CD14-positive monocyte (primary cell): ENCODE data around the gene VKORC1L1. TPM values are rescaled to one million over a fixed set of nuclear protein-coding genes. Genes with fewer than 3 reads are reported as not detected.
A peak's percentile ranks its signal among the peaks of the same experiment; 100 is the strongest.
"Not testable (repeated sequence)": the region's sequence is repeated elsewhere in the genome, so short reads cannot be mapped to it uniquely, and the experiment has no call there.

ENCODE experiments used
- DNase-seq, 3 donors: peaks; one replicate each; pipeline ENCODE4 v3.0.0-alpha.2; 2011 to 2022
- H2AFZ ChIP-seq: 2 replicates; pipeline ENCODE4 v1.6.0; 2012; ENCODE audit warnings: mild to moderate bottlenecking, low read depth, low read length, inconsistent platforms; ENCODE audit not compliant: insufficient read depth, poor library complexity, severe bottlenecking
- H3K27ac ChIP-seq, 2 donors: 1 replicate in 1 of 2; 2 replicates in 1 of 2; pipeline ENCODE4 v1.5.1; 2012 to 2013; ENCODE audit warnings: low read length in 2 of 2, control low read depth in 1 of 2, inconsistent platforms in 1 of 2, low read depth in 1 of 2, mild to moderate bottlenecking in 1 of 2
- H3K27me3 ChIP-seq, 2 donors: one replicate each; pipeline versions ENCODE4 v1.6.0 to v1.6.1; 2011 to 2013; ENCODE audit warnings: low read length in 2 of 2; ENCODE audit not compliant: control insufficient read depth in 2 of 2, insufficient read depth in 2 of 2
- H3K36me3 ChIP-seq, 2 donors: replicated peaks in 1 of 2; 1 replicate in 1 of 2; 2 replicates in 1 of 2; pipeline versions ENCODE4 v1.5.1 to v1.6.1; 2012 to 2013; ENCODE audit warnings: low read length in 2 of 2, control low read depth in 1 of 2, inconsistent platforms in 1 of 2, mild to moderate bottlenecking in 1 of 2; ENCODE audit not compliant: insufficient read depth in 2 of 2, control insufficient read depth in 1 of 2
- H3K4me1 ChIP-seq, 2 donors: 1 replicate in 1 of 2; 2 replicates in 1 of 2; pipeline versions ENCODE4 v1.5.1 to v1.6.1; 2012 to 2013; ENCODE audit warnings: low read length in 2 of 2, control low read depth in 1 of 2, inconsistent platforms in 1 of 2, mild to moderate bottlenecking in 1 of 2, moderate library complexity in 1 of 2; ENCODE audit not compliant: insufficient read depth in 2 of 2, control insufficient read depth in 1 of 2
- H3K4me2 ChIP-seq: replicated peaks from 2 replicates; pipeline ENCODE3; 2012; ENCODE audit warnings: low read length, moderate library complexity, mild to moderate bottlenecking; ENCODE audit not compliant: poor library complexity, severe bottlenecking; ENCODE audit errors: extremely low read depth
- H3K4me3 ChIP-seq, 3 experiments: fragments of 200-600 bp in 1 of 3; sonication (generic) in 1 of 3; replicated peaks in 1 of 3; 1 replicate in 2 of 3; 2 replicates in 1 of 3; pipeline ENCODE4 v1.5.1; 2011 to 2013; ENCODE audit warnings: low read length in 3 of 3, mild to moderate bottlenecking in 3 of 3, control low read depth in 2 of 3, low read depth in 2 of 3, inconsistent platforms in 1 of 3, moderate library complexity in 1 of 3
- H3K79me2 ChIP-seq: 2 replicates; pipeline ENCODE4 v1.6.0; 2012; ENCODE audit warnings: mild to moderate bottlenecking, control low read depth, inconsistent platforms, low read length, moderate library complexity; ENCODE audit not compliant: insufficient read depth
- H3K9ac ChIP-seq: 2 replicates; pipeline ENCODE4 v1.6.0; 2017; ENCODE audit warnings: low read length, mild to moderate bottlenecking; ENCODE audit not compliant: insufficient read depth, poor library complexity, severe bottlenecking
- H3K9me3 ChIP-seq, 2 donors: replicated peaks in 1 of 2; 1 replicate in 1 of 2; 2 replicates in 1 of 2; pipeline versions ENCODE4 v1.5.1 to v1.6.1; 2012 to 2013; ENCODE audit warnings: low read length in 2 of 2, control low read depth in 1 of 2; ENCODE audit not compliant: control insufficient read depth in 1 of 2, insufficient read depth in 1 of 2
- H4K20me1 ChIP-seq: 2 replicates; pipeline ENCODE4 v1.6.0; 2012; ENCODE audit warnings: mild to moderate bottlenecking, low read length, control low read depth, moderate library complexity; ENCODE audit not compliant: insufficient read depth
- H3K27ac Mint-ChIP-seq, 7 donors: one replicate each; pipeline ENCODE4 v1.8.0; 2020; ENCODE audit warnings: mild to moderate bottlenecking in 7 of 7, mixed read lengths in 7 of 7, moderate library complexity in 6 of 7, inconsistent platforms in 2 of 7
- H3K27me3 Mint-ChIP-seq, 3 donors: one replicate each; pipeline ENCODE4 v1.8.0; 2021 to 2022; ENCODE audit warnings: low read depth in 3 of 3, mild to moderate bottlenecking in 3 of 3, mixed read lengths in 3 of 3, moderate library complexity in 3 of 3, inconsistent platforms in 1 of 3
- H3K36me3 Mint-ChIP-seq, 2 donors: one replicate each; pipeline ENCODE4 v1.8.0; 2020; ENCODE audit warnings: mixed read lengths in 2 of 2, inconsistent platforms in 1 of 2, mild to moderate bottlenecking in 1 of 2
- H3K4me1 Mint-ChIP-seq: one replicate; pipeline ENCODE4 v1.8.0; 2020; ENCODE audit warnings: mild to moderate bottlenecking, mixed read lengths
- H3K4me3 Mint-ChIP-seq, 2 donors: one replicate each; pipeline ENCODE4 v1.8.0; 2020; ENCODE audit warnings: mild to moderate bottlenecking in 2 of 2, mixed read lengths in 2 of 2, moderate library complexity in 1 of 2
- H3K9me3 Mint-ChIP-seq, 7 donors: one replicate each; pipeline ENCODE4 v1.8.0; 2020 to 2022; ENCODE audit warnings: mixed read lengths in 7 of 7, mild to moderate bottlenecking in 6 of 7, moderate library complexity in 6 of 7, inconsistent platforms in 2 of 7
- WGBS: methylation state at CpG from one replicate; pipeline ENCODE4 v1.1.5; 2013; ENCODE audit warnings: missing lambda C conversion rate; ENCODE audit not compliant: insufficient coverage; 5-methylcytosine and 5-hydroxymethylcytosine counted together
- intact Hi-C, 2 donors: fragments of 100-400 bp; cut with micrococcal nuclease; formaldehyde crosslinking; loops; one replicate each; pipeline versions ENCODE4 v1.15.0 to v1.15.1; 2023
- polyA plus RNA-seq, 3 donors: library from polyadenylated mRNA; depleted of rRNA in 1 of 3; unstranded in 2 of 3; stranded (reverse) in 1 of 3; fragments of 300-500 nt in 2 of 3; fragments of >200 nt in 1 of 3; fragmentation: Illumina TruSeq in 2 of 3; gene quantifications; 1 replicate in 2 of 3; 2 replicates in 1 of 3; pipeline ENCODE4 v1.2.3, GENCODE V29; 2012 to 2021

Gene VKORC1L1
- polyA plus RNA-seq, 3 donors = 1.9 to 3.2 (median 2.7) TPM

DNA sequence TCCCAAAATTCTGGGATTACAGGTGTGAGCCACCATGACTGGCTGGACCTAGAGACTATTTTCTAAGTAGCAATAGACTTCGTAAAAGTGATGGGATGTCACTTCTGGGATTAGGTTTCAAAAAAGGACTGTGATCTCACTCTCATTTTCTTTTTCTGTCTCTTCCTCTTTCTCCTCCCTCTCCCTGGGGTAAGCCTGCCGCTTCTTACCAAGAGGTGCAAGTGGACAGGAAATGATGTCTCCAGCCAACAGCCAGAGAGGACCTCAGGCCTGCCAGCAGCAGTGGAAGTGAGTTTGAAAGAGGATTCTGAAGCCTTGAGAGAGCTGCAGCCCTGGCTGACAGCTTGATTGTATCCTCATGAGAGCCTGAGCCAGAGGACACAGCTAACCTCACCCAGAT lies 1.4 kb upstream of the VKORC1L1 start:
- not testable (repeated sequence) for H3K4me2 ChIP-seq, H3K27me3 Mint-ChIP-seq, H2AFZ ChIP-seq, H3K9me3 Mint-ChIP-seq, H3K79me2 ChIP-seq, H3K9ac ChIP-seq, H3K36me3 Mint-ChIP-seq, H3K9me3 ChIP-seq, H3K36me3 ChIP-seq, H4K20me1 ChIP-seq, H3K27me3 ChIP-seq
- peak overlapping the region; percentile 86 to 96 (median 92) for H3K27ac Mint-ChIP-seq
- intact Hi-C loops = loop anchor here (5.0 kb wide), 1 partner anchor 111 kb away; the partner anchor contains the start of gene GUSB (in 2 of the 2)
- H3K4me1 Mint-ChIP-seq = peaks cover 32% of the 10 kb centered on the region
- peak overlapping the region; percentile 66 to 68 for H3K27ac ChIP-seq
- no CpG with 5 or more reads among the region's 2 CpGs for WGBS
- peaks cover 30 to 32% of the 10 kb centered on the region in 2 donors for H3K4me1 ChIP-seq
- H3K4me3 ChIP-seq = peak overlapping the region in 1 of 3 experiments; percentile 34
- peak; percentile 60 to 72 (median 62) for DNase-seq
- H3K4me3 Mint-ChIP-seq = peak overlapping the region; percentile 52 to 69

DNA sequence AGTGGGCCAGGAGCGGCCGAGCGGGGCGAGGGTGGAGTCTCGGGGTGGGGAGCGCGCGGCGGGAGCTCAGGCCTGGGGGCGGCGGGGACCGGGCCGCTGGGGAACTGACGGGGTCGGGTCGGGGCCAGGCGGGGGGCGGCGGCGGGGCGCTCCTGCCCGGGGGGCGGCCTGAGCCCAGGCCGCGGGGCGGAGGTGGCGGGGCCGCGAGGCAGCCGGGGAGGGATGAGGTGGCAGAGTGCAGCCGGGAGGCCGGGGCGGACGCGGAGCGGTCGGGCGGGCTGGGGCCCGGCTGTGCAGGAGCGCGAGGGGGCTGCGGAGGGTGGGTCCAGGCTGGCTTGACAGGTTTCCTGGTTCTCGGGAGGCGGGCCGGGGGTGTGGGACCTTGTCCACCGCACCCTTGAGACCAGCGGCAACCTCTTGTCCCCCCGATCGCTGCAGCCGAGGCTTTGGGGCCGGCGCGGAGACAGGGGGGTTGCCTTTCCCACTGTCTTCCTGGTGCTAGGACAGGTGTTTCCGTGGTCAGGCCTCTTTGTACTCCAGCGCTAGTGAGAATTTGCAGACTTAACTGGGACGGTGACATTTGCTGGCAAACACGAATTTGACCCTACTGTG lies 814 bp downstream of the VKORC1L1 start:
- H3K9me3 Mint-ChIP-seq, H3K9me3 ChIP-seq, H4K20me1 ChIP-seq, H3K36me3 Mint-ChIP-seq, H3K27me3 Mint-ChIP-seq, H3K36me3 ChIP-seq, H3K27me3 ChIP-seq, H3K79me2 ChIP-seq, H3K27ac ChIP-seq: not testable (repeated sequence)
- H3K4me1 ChIP-seq = peaks cover 30 to 32% of the 10 kb centered on the region in 2 donors
- peak in 1 of 3 donors; percentile 10 for DNase-seq
- peak overlapping the region; percentile 83 for H2AFZ ChIP-seq
- H3K4me3 ChIP-seq = peak overlapping the region; percentile 72 to 97 (median 76)
- peak overlapping the region; percentile 72 for H3K4me2 ChIP-seq
- intact Hi-C loops = loop anchor here (5.0 kb wide), 1 partner anchor 109 kb away; the partner anchor contains the start of gene GUSB (in 2 of the 2)
- Mint-ChIP-seq H3K4me3 (peak overlapping the region; percentile 80 to 91), H3K4me1 (peaks cover 26% of the 10 kb centered on the region), H3K27ac (peak overlapping the region in 2 of 7 donors; percentile 33 to 71)
- peak overlapping the region; percentile 56 for H3K9ac ChIP-seq
- WGBS = 0% methylated on average over 39 of the region's 57 CpGs

- H3K27ac Mint-ChIP-seq = peak overlapping the region in 2 of 7 donors; percentile 13 to 19
- H4K20me1 ChIP-seq, DNase-seq, H3K27ac ChIP-seq, H3K9me3 ChIP-seq, H2AFZ ChIP-seq, intact Hi-C loops, H3K27me3 ChIP-seq, H3K36me3 Mint-ChIP-seq, H3K9me3 Mint-ChIP-seq, H3K27me3 Mint-ChIP-seq, H3K4me2 ChIP-seq, H3K9ac ChIP-seq, H3K4me3 ChIP-seq, H3K36me3 ChIP-seq: not testable (repeated sequence)
- WGBS = no CpG with 5 or more reads among the region's 4 CpGs
- peaks cover 31% of the 10 kb centered on the region for H3K4me1 Mint-ChIP-seq
- Histone ChIP-seq H3K4me1 (peaks cover 29 to 30% of the 10 kb centered on the region in 2 donors), H3K79me2 (peaks cover 21% of the 10 kb centered on the region)
- H3K4me3 Mint-ChIP-seq = peak overlapping the region in 1 of 2 donors; percentile 8
These were observed 2.8 kb downstream of the VKORC1L1 start for GRCh38 chr7:65875715-65876114.

- not testable (repeated sequence) for H3K27me3 Mint-ChIP-seq
These were observed 6.6 kb downstream of the VKORC1L1 start for GRCh38 chr7:65879292-65880153.

More at GRCh38 chr7:65879292-65880153, 6.6 kb downstream of the VKORC1L1 start:
- DNase-seq, H3K27me3 ChIP-seq, H4K20me1 ChIP-seq, H3K4me1 ChIP-seq, H3K4me3 ChIP-seq, H2AFZ ChIP-seq, H3K4me3 Mint-ChIP-seq, intact Hi-C loops, H3K9ac ChIP-seq, H3K27ac ChIP-seq, H3K9me3 Mint-ChIP-seq, H3K36me3 ChIP-seq, H3K9me3 ChIP-seq, H3K4me2 ChIP-seq: not testable (repeated sequence)
- Mint-ChIP-seq H3K4me1 (peaks cover 12% of the 10 kb centered on the region), H3K36me3 (peaks cover 5 to 12% of the 10 kb centered on the region in 2 donors), H3K27ac (peak overlapping the region in 3 of 7 donors; percentile 23 to 73 (median 70))
- peaks cover 14% of the 10 kb centered on the region for H3K79me2 ChIP-seq
- 6% methylated on average over 2 of the region's 5 CpGs for WGBS
